GM18867 (cell line): ENCODE results near the gene AZU1.
"Not testable (repeated sequence)": the region's sequence is repeated elsewhere in the genome, so short reads cannot be mapped to it uniquely, and the experiment has no call there.

ENCODE experiments used
- ATAC-seq: cut with Tn5 transposase; IDR thresholded peaks from one replicate; pipeline ENCODE4 v1.9.1; 2021; ENCODE audit warnings: mild to moderate bottlenecking, moderate library complexity; ENCODE audit not compliant: unreplicated experiment

The AZU1 gene

DNA sequence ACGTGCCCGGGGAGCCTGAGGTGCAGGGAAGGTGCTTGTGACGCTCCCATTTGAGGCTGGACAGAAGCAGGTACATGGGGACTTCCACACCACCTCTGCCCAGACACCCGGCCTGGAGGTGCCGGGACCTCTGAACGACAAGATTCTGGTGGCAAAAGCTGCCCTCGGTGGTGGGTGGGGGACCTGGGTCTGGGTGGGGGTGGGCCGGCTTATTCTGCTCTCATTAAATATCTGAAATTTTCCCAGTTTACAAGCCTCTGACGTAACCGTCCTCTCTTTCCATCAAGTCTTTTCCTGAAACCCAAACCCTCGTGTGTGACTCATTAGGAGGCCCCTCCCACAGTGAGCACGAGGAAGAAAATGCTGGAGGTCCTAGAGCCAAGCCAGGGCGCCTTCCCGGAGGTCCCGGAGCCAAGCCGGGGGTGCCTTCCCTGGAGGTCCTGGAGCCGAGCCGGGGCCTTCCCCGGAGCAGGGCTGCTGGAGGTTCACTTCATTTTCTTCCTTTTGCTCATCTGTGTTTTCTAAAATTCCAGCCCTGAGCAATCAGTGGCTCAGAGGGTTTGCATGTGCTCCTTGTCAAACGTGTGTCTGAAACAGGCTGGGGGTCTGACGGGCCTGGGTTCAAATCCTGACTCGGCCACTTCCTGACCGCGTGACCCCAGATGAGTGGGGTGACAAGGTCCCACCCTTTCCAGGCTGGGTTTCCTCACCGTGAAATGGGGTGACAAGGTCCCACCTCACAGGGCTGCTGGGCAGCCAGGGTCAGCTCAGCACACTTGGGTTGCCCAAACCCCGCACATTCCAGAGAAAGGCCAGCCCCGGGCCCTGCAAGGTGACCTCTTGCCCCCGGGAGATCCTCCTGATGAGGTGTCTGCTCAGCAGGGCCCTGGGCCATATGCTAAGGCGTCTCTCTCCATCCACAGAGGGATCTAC lies 41.9 kb downstream of the AZU1 start:
- no peak for ATAC-seq

GRCh38 chr19:870314-870713 lies 42.7 kb downstream of the AZU1 start:
- ATAC-seq: no peak

- no peak for ATAC-seq
Measured at GRCh38 chr19:870963-871401, 43.3 kb downstream of the AZU1 start.

GRCh38 chr19:871446-872265 lies 44.0 kb downstream of the AZU1 start:
- no peak for ATAC-seq

- ATAC-seq: peak; percentile 49
Measured at GRCh38 chr19:872266-872951, 44.8 kb downstream of the AZU1 start.

DNA sequence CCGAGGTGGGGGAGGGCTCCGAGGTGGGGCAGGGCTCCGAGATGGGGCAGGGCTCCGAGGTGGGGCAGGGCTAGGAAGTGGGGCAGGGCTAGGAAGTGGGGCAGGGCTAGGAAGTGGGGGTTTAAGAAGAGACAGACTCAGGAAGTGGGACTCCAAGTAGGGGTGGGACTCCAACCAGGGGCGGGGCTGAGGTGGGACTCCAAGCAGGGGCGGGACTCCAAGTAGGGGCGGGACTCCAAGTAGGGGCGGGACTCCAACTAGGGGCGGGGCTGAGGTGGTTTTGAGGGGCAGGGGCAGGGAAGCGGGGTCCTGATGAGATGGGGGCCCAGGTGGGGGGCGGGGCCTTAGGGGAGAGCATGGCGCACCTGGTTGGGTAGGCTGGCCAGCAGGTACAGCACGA lies 45.4 kb downstream of the AZU1 start:
- peak; percentile 39 for ATAC-seq

DNA sequence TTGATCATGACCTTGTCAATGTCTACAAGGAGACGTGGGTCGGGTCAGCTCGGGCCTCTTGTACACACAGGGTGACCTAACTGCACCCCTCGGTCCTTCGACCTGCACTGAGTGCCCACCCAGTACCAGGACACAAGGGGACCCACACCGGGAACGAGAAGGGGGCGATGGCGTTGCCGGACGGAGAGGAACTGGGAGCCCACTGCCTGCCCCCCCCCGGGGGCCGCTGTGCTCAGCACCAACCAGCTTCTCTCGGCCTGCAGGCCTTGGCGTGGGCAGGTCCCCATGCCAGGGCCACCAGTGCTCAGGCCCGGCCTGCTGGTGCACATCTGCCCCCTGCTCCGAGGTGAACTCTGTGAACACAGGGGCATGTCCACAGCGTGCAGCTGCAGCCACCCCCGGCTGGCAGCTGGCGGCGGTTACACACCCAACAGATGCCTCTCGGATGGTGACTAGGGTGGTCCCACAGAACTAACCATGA lies 46.0 kb downstream of the AZU1 start:
- peak; percentile 5 for ATAC-seq

- ATAC-seq: no peak
Measured at GRCh38 chr19:875265-875879, 47.7 kb downstream of the AZU1 start.

DNA sequence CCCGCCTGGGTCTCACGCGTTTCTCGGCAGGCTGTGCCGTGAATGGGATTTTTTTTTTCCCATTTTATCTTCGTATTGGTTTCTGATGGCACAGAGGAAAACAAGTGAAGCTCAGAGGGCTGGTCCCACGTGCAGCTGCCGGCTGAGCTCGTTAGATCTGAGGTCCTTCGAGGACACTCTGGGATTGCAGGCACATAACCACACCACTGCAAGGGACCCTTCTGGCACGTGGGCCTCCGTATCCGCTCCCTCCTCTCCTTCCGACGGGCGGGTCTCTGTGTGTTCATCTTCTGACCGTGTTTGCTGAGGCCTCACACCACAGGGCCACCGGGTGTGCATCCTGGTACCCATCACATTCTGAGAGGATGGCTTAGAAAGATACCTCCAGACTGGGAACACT lies 48.5 kb downstream of the AZU1 start:
- no peak for ATAC-seq

- no peak for ATAC-seq
Measured at GRCh38 chr19:876780-877314, 49.2 kb downstream of the AZU1 start.

GRCh38 chr19:877992-878660 lies 50.5 kb downstream of the AZU1 start:
- not testable (repeated sequence) for ATAC-seq

- ATAC-seq: not testable (repeated sequence)
Measured at GRCh38 chr19:878751-879561, 51.3 kb downstream of the AZU1 start.

GRCh38 chr19:879711-880438 lies 52.2 kb downstream of the AZU1 start:
- ATAC-seq: no peak
